GM06990 (cell line): ENCODE measurements around the gene UCP3.
A peak's percentile ranks its signal among the peaks of the same experiment; 100 is the strongest.

Source experiments
- DNase-seq: peaks from one replicate; pipeline ENCODE4 v3.0.0-alpha.2; 2011; ENCODE audit not compliant: insufficient read length; ENCODE audit errors: extremely low read depth
- H3K27me3 ChIP-seq: replicated peaks from 2 replicates; pipeline ENCODE4 v1.6.0; 2011; ENCODE audit warnings: low read length; ENCODE audit not compliant: control insufficient read depth, insufficient read depth
- H3K36me3 ChIP-seq: 2 replicates; pipeline ENCODE4 v1.5.1; 2011; ENCODE audit warnings: low read length; ENCODE audit not compliant: control insufficient read depth, insufficient read depth
- H3K4me3 ChIP-seq: replicated peaks from 2 replicates; pipeline ENCODE4 v1.5.1; 2011; ENCODE audit warnings: low read depth, mild to moderate bottlenecking, control low read depth, low read length
- CTCF ChIP-seq: IDR thresholded peaks from 2 replicates; pipeline ENCODE4 v1.5.1; 2011; ENCODE audit warnings: low read length, control low read depth, mild to moderate bottlenecking, inconsistent platforms; ENCODE audit not compliant: insufficient read depth, poor library complexity, severe bottlenecking

UCP3 gene

GRCh38 chr11:74011360-74012073, 2.6 kb upstream of the UCP3 start:
- H3K36me3 ChIP-seq, result peaks cover 4% of the 10 kb centered on the region
- peak; percentile 60 for DNase-seq
- no peak for TF ChIP-seq CTCF
- no peaks in the 10 kb centered on the region for H3K27me3 ChIP-seq
- H3K4me3 ChIP-seq, result no peak overlapping the region

DNA sequence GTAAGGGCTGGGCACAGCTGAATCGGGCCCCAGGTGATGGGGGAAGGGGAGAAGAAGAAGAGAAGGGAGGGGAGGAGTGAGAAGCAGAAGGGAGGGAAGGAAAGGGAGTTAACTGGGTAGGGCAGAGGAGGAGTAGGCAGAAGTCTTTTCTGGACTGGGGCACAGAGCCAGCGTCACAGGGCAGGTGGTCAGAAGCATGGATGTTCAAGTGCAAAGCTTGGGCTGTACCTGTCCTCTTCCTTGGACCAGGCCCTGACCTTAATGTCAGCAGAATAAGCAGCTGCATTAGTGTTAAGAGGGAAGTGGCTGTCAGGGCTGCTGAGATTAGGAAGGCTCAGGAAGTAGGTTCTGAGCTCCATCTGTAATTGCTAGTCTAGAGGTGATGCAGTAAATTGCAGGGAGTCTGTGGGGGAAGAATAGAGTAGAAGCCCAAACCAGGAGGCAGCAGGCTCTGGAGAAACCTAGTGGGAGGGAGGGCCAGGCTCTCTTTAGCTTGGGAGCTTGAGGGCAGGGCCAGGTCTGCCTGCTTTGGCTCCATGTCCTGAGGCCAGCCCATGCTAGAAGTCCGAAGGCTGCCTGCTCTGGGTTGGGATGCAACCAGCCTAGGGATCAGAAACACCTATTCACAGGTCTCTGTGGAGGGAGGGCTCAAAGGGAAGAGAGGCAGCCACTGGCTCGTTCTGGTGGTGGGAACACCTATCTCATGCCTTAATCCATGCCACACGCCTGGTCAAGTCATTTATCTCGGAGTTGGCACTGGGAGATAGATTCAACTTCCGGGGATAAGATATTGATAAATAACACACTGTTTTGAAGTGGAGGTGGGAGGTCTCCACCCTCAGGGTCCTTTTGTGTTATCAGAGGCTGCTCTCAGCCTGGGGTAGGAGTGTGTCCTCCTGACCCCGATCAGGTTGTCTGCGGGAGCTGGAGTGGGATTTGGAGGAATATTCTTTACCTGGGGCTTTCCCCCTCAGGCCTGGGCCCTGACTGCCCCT, 1.7 kb upstream of the UCP3 start:
- no peaks in the 10 kb centered on the region for H3K27me3 ChIP-seq
- TF ChIP-seq CTCF, result no peak
- H3K4me3 ChIP-seq, result no peak overlapping the region
- peaks cover 4% of the 10 kb centered on the region for H3K36me3 ChIP-seq
- no peak for DNase-seq

- TF ChIP-seq CTCF, result no peak
- no peak overlapping the region for H3K4me3 ChIP-seq
- peaks cover 4% of the 10 kb centered on the region for H3K36me3 ChIP-seq
- no peaks in the 10 kb centered on the region for H3K27me3 ChIP-seq
- no peak for DNase-seq
These were observed 905 bp upstream of the UCP3 start for GRCh38 chr11:74009675-74010305.

GRCh38 chr11:74009230-74009547, 304 bp upstream of the UCP3 start:
- Histone ChIP-seq H3K27me3 (no peaks in the 10 kb centered on the region), H3K4me3 (no peak overlapping the region), H3K36me3 (peaks cover 4% of the 10 kb centered on the region)
- TF ChIP-seq CTCF, result no peak
- no peak for DNase-seq

DNA sequence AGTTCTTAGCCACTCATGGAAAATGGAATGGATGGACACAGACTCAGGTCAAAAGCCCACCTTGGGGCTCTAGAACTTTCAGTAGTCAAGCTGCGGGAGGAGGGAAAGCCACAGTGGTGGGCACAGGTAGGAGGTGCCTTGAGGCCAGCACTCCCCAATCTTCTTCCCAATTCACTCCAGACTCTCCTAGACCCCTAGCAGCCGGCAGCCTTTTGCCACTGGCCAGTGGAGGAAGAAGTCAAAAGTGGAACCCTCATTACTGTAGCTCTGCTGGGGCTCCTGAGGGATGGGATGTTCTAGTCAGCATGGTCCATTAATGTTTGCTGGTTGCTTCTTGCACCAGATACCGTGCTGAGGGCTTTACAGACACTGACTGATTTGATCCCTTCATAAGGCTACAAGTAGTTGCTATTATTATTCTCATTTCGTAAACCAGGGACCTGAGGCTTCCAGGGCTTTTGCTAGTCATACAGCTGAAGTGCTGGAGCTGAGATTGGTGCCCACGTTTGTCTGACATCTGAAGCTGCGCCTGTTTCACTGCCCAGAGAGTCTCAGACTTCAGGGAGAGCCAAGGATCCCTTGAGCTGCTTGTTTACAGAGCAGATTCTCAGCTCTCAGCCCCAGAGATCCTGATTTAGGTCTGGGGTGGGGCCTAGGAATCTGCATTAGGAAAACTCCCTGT, 1.1 kb downstream of the UCP3 start:
- Histone ChIP-seq H3K36me3 (peaks cover 4% of the 10 kb centered on the region), H3K4me3 (no peak overlapping the region), H3K27me3 (no peaks in the 10 kb centered on the region)
- no peak for TF ChIP-seq CTCF
- DNase-seq, result no peak
